Neuronal stem cell (in vitro differentiated cells): ENCODE results near the gene PALMD.
A peak's percentile ranks its signal among the peaks of the same experiment; 100 is the strongest.

Experiments used
- DNase-seq: peaks from one replicate; pipeline ENCODE4 v3.0.0-alpha.2; 2013; ENCODE audit warnings: low spot score
- H2AFZ ChIP-seq: one replicate; pipeline ENCODE4 v1.6.1; 2013; ENCODE audit warnings: mild to moderate bottlenecking, low read length, inconsistent platforms
- H2AK5ac ChIP-seq: 2 replicates; pipeline ENCODE4 v1.6.1; 2013; ENCODE audit warnings: low read depth, mild to moderate bottlenecking, inconsistent platforms, low read length, moderate library complexity, mixed read lengths
- H2BK120ac ChIP-seq: 2 replicates; pipeline ENCODE4 v1.6.1; 2013; ENCODE audit warnings: low read depth, mild to moderate bottlenecking, inconsistent platforms, low read length, moderate library complexity, mixed read lengths
- H2BK12ac ChIP-seq: one replicate; pipeline ENCODE4 v1.6.1; 2013; ENCODE audit warnings: low read length, inconsistent platforms
- H2BK15ac ChIP-seq: 2 replicates; pipeline ENCODE4 v1.6.1; 2013; ENCODE audit warnings: mild to moderate bottlenecking, low read length, inconsistent platforms, mixed read lengths
- H2BK5ac ChIP-seq: one replicate; pipeline ENCODE4 v1.6.1; 2013; ENCODE audit warnings: inconsistent platforms, mild to moderate bottlenecking, low read length, moderate library complexity
- H3K14ac ChIP-seq: one replicate; pipeline ENCODE4 v1.6.1; 2013; ENCODE audit warnings: low read length, inconsistent platforms
- H3K18ac ChIP-seq: 2 replicates; pipeline ENCODE4 v1.6.1; 2013; ENCODE audit warnings: low read length, inconsistent platforms
- H3K23ac ChIP-seq: 2 replicates; pipeline ENCODE4 v1.6.1; 2013; ENCODE audit warnings: low read depth, mild to moderate bottlenecking, mixed read lengths, low read length, inconsistent platforms; ENCODE audit not compliant: poor library complexity
- H3K27ac ChIP-seq: replicated peaks from 3 replicates; pipeline ENCODE4 v1.5.1; 2013; ENCODE audit warnings: low read length, inconsistent platforms
- H3K27me3 ChIP-seq, 3 experiments: 2 replicates each; pipeline ENCODE4 v1.6.1; 2013; ENCODE audit warnings: low read length in 3 of 3, mild to moderate bottlenecking in 2 of 3, inconsistent platforms in 1 of 3, low read depth in 1 of 3, mixed read lengths in 1 of 3, moderate library complexity in 1 of 3; ENCODE audit not compliant: control insufficient read depth in 3 of 3, insufficient read depth in 3 of 3
- H3K36me3 ChIP-seq, 2 donors: replicated peaks in 1 of 2; 2 replicates each; pipeline ENCODE4 v1.6.1; 2013; ENCODE audit warnings: low read length in 2 of 2; ENCODE audit not compliant: control insufficient read depth in 2 of 2, insufficient read depth in 2 of 2
- H3K4ac ChIP-seq: 2 replicates; pipeline ENCODE4 v1.6.1; 2013; ENCODE audit warnings: inconsistent platforms, mild to moderate bottlenecking, low read length, moderate library complexity
- H3K4me1 ChIP-seq, 2 donors: 1 replicate in 1 of 2; 2 replicates in 1 of 2; pipeline ENCODE4 v1.6.1; 2013; ENCODE audit warnings: low read length in 2 of 2, low read depth in 1 of 2; ENCODE audit not compliant: control insufficient read depth in 2 of 2, insufficient read depth in 1 of 2
- H3K4me2 ChIP-seq: one replicate; pipeline ENCODE4 v1.6.1; 2013; ENCODE audit warnings: mild to moderate bottlenecking, low read length, inconsistent platforms; ENCODE audit not compliant: insufficient read depth, poor library complexity, severe bottlenecking
- H3K4me3 ChIP-seq, 2 donors: 2 replicates each; pipeline ENCODE4 v1.5.1; 2013; ENCODE audit warnings: low read length in 2 of 2, mild to moderate bottlenecking in 2 of 2, inconsistent platforms in 1 of 2, moderate library complexity in 1 of 2
- H3K79me1 ChIP-seq: one replicate; pipeline ENCODE4 v1.6.1; 2013; ENCODE audit warnings: low read depth, mild to moderate bottlenecking, inconsistent platforms, low read length, moderate library complexity
- H3K9ac ChIP-seq: one replicate; pipeline ENCODE4 v1.6.1; 2013; ENCODE audit warnings: mild to moderate bottlenecking, low read depth, low read length, inconsistent platforms; ENCODE audit not compliant: poor library complexity
- H3K9me3 ChIP-seq, 2 donors: replicated peaks in 1 of 2; 2 replicates each; pipeline versions ENCODE3 to v1.6.1; 2013; ENCODE audit warnings: low read length in 2 of 2, mild to moderate bottlenecking in 2 of 2, inconsistent platforms in 1 of 2, low read depth in 1 of 2, mixed read lengths in 1 of 2, moderate library complexity in 1 of 2; ENCODE audit not compliant: control insufficient read depth in 2 of 2, insufficient read depth in 1 of 2
- H4K8ac ChIP-seq: one replicate; pipeline ENCODE4 v1.6.1; 2013; ENCODE audit warnings: low read depth, mild to moderate bottlenecking, inconsistent platforms, low read length, moderate library complexity
- H4K91ac ChIP-seq: one replicate; pipeline ENCODE4 v1.6.1; 2013; ENCODE audit warnings: low read length, low read depth, mild to moderate bottlenecking, inconsistent platforms; ENCODE audit not compliant: poor library complexity

The PALMD gene

GRCh38 chr1:99639408-99639807, 6.5 kb upstream of the PALMD start:
- Histone ChIP-seq H4K91ac (no peak overlapping the region), H3K9ac (no peak overlapping the region), H2BK5ac (no peak overlapping the region), H3K18ac (no peak overlapping the region), H2AFZ (peak overlapping the region; percentile 70), H3K4ac (no peak overlapping the region), H3K9me3 (no peaks in the 10 kb centered on the region), H2AK5ac (no peak overlapping the region), H2BK120ac (no peak overlapping the region), H3K14ac (no peak overlapping the region), H3K23ac (no peak overlapping the region), H3K4me1 (peaks cover 2 to 6% of the 10 kb centered on the region in 2 donors), H4K8ac (no peak overlapping the region), H2BK12ac (no peak overlapping the region), H3K4me3 (no peak overlapping the region), H3K27me3 (no peaks in the 10 kb centered on the region), H3K27ac (no peak overlapping the region), H3K36me3 (no peaks in the 10 kb centered on the region), H3K4me2 (no peak overlapping the region), H2BK15ac (no peak overlapping the region), H3K79me1 (no peaks in the 10 kb centered on the region)
- no peak for DNase-seq

GRCh38 chr1:99639945-99640344, 6.0 kb upstream of the PALMD start:
- Histone ChIP-seq H4K8ac (no peak overlapping the region), H3K4me2 (no peak overlapping the region), H3K4me3 (no peak overlapping the region), H2BK12ac (no peak overlapping the region), H2AK5ac (no peak overlapping the region), H2BK5ac (no peak overlapping the region), H2BK120ac (no peak overlapping the region), H3K4me1 (peaks cover 2 to 10% of the 10 kb centered on the region in 2 donors), H3K36me3 (no peaks in the 10 kb centered on the region), H3K79me1 (no peaks in the 10 kb centered on the region), H2BK15ac (no peak overlapping the region), H3K9me3 (no peaks in the 10 kb centered on the region), H3K14ac (no peak overlapping the region), H3K23ac (no peak overlapping the region), H3K27me3 (no peaks in the 10 kb centered on the region), H3K4ac (no peak overlapping the region), H3K18ac (no peak overlapping the region), H3K27ac (no peak overlapping the region), H4K91ac (no peak overlapping the region), H2AFZ (no peak overlapping the region), H3K9ac (no peak overlapping the region)
- no peak for DNase-seq

- H4K91ac ChIP-seq: no peak overlapping the region
- H3K79me1 ChIP-seq: no peaks in the 10 kb centered on the region
- H3K27me3 ChIP-seq: no peaks in the 10 kb centered on the region
- H3K14ac ChIP-seq: no peak overlapping the region
- H3K9me3 ChIP-seq: no peaks in the 10 kb centered on the region
- H3K23ac ChIP-seq: no peak overlapping the region
- H2AFZ ChIP-seq: no peak overlapping the region
- H3K4me1 ChIP-seq: peaks cover 5 to 18% of the 10 kb centered on the region in 2 donors
- H3K27ac ChIP-seq: no peak overlapping the region
- no peak overlapping the region for H4K8ac ChIP-seq
- no peak overlapping the region for H3K18ac ChIP-seq
- H2AK5ac ChIP-seq: no peak overlapping the region
- H3K4me3 ChIP-seq: no peak overlapping the region
- DNase-seq: no peak
- no peak overlapping the region for H3K4me2 ChIP-seq
- H2BK120ac ChIP-seq: no peak overlapping the region
- H2BK12ac ChIP-seq: no peak overlapping the region
- H2BK15ac ChIP-seq: no peak overlapping the region
- H3K9ac ChIP-seq: no peak overlapping the region
- no peak overlapping the region for H3K4ac ChIP-seq
- H3K36me3 ChIP-seq: no peaks in the 10 kb centered on the region
- H2BK5ac ChIP-seq: no peak overlapping the region
Observed at GRCh38 chr1:99640672-99641071, 5.2 kb upstream of the PALMD start.

- Histone ChIP-seq H3K4me1 (peaks cover 11 to 18% of the 10 kb centered on the region in 2 donors), H2BK15ac (no peak overlapping the region), H3K4me2 (no peak overlapping the region), H3K4me3 (no peak overlapping the region), H3K23ac (no peak overlapping the region), H3K9me3 (no peaks in the 10 kb centered on the region), H3K27me3 (no peaks in the 10 kb centered on the region), H3K79me1 (no peaks in the 10 kb centered on the region), H2AK5ac (no peak overlapping the region), H2BK12ac (no peak overlapping the region), H3K18ac (no peak overlapping the region), H3K14ac (no peak overlapping the region), H4K91ac (no peak overlapping the region), H2BK120ac (no peak overlapping the region), H3K27ac (no peak overlapping the region), H2AFZ (no peak overlapping the region), H3K9ac (no peak overlapping the region), H3K4ac (no peak overlapping the region), H3K36me3 (no peaks in the 10 kb centered on the region), H4K8ac (no peak overlapping the region), H2BK5ac (no peak overlapping the region)
- DNase-seq: no peak
Observed at GRCh38 chr1:99641558-99641957, 4.4 kb upstream of the PALMD start.
